Panc1 (cell line): ENCODE data around the gene CLPSL2. TPM values are rescaled to one million over a fixed set of nuclear protein-coding genes. Genes with fewer than 3 reads are reported as not detected.
A peak's percentile ranks its signal among the peaks of the same experiment; 100 is the strongest.

Experiments
- ATAC-seq: fragments of 200-7000 bp; cut with Tn5 transposase; 2 replicates; pipeline ENCODE4 v1.9.1; 2020; ENCODE audit warnings: mild to moderate bottlenecking, moderate library complexity
- BruUV-seq: library from RNA; stranded (reverse); fragments of 400-500 nt; replicated peaks from 2 replicates; lab custom pipeline; 2021; lab: Mats Ljungman, UMichigan
- CTCF ChIA-PET: fragments of 300-600 bp; sonication (Branson Sonifier 250); formaldehyde crosslinking; loops from one replicate; lab custom pipeline; 2022; ENCODE audit warnings: antibody characterized with exemption; lab: Charles Lee
- POLR2A ChIA-PET: fragments of 300-600 bp; sonication (Branson Sonifier 250); formaldehyde crosslinking; loops from one replicate; lab custom pipeline; 2022; ENCODE audit warnings: antibody characterized with exemption; lab: Charles Lee
- DNase-seq: peaks from one replicate; pipeline ENCODE4 v3.0.0-alpha.2; 2010; ENCODE audit warnings: low read depth, low spot score
- H3K27ac ChIP-seq: 2 replicates; pipeline ENCODE4 v1.5.1; 2011; ENCODE audit warnings: mild to moderate bottlenecking, low read length, inconsistent platforms
- H3K27me3 ChIP-seq: fragments of 200-500 bp; sonication (Bioruptor generic); 2 replicates; pipeline ENCODE4 v1.6.0; 2014; ENCODE audit warnings: low read length, inconsistent platforms; ENCODE audit not compliant: control insufficient read depth, insufficient read depth
- H3K36me3 ChIP-seq: fragments of 200-500 bp; sonication (Bioruptor generic); 2 replicates; pipeline ENCODE4 v1.5.1; 2014; ENCODE audit warnings: inconsistent platforms, mild to moderate bottlenecking, low read length, moderate library complexity; ENCODE audit not compliant: control insufficient read depth, insufficient read depth
- H3K4me1 ChIP-seq: 2 replicates; pipeline ENCODE4 v1.5.1; 2011; ENCODE audit warnings: inconsistent platforms, mild to moderate bottlenecking, low read length, moderate library complexity; ENCODE audit not compliant: control insufficient read depth, insufficient read depth
- H3K4me3 ChIP-seq, 2 experiments: 2 replicates each; pipeline ENCODE4 v1.5.1; 2011 to 2012; ENCODE audit warnings: low read depth in 2 of 2, low read length in 2 of 2, mild to moderate bottlenecking in 2 of 2, inconsistent platforms in 1 of 2, moderate library complexity in 1 of 2
- H3K9me3 ChIP-seq: fragments of 200-500 bp; sonication (Bioruptor generic); 2 replicates; pipeline ENCODE4 v1.5.1; 2014; ENCODE audit warnings: low read depth, mild to moderate bottlenecking, inconsistent platforms, low read length, moderate library complexity; ENCODE audit not compliant: control insufficient read depth, insufficient read depth
- CTCF ChIP-seq: fragments of 450-650 bp; IDR thresholded peaks from 2 replicates; pipeline ENCODE4 v1.5.1; 2017; ENCODE audit warnings: mild to moderate bottlenecking
- POLR2AphosphoS5 ChIP-seq: IDR thresholded peaks from 2 replicates; pipeline ENCODE4 v1.6.1; 2012; ENCODE audit warnings: mild to moderate bottlenecking, low read depth, low read length, moderate library complexity
- REST ChIP-seq, 2 experiments: IDR thresholded peaks; 2 replicates each; pipeline ENCODE4 v1.6.1; 2011 to 2012; ENCODE audit warnings: low read depth in 2 of 2, control low read depth in 1 of 2, low read length in 1 of 2, mild to moderate bottlenecking in 1 of 2, moderate library complexity in 1 of 2; ENCODE audit not compliant: insufficient read depth in 1 of 2
- SIN3A ChIP-seq: IDR thresholded peaks from 2 replicates; pipeline ENCODE4 v1.6.1; 2012; ENCODE audit warnings: low read depth, mild to moderate bottlenecking, low read length, moderate library complexity, borderline replicate concordance; ENCODE audit not compliant: insufficient read depth
- TCF7L2 ChIP-seq: IDR thresholded peaks from 2 replicates; pipeline ENCODE4 v1.6.1; 2011; ENCODE audit warnings: mild to moderate bottlenecking, low read depth, low read length, inconsistent platforms
- in situ Hi-C: cut with HindIII; loops from 2 replicates; pipeline ENCODE4 v1.10.0; 2016; ENCODE audit warnings: low sequenced_read_pairs, low pct_unique_long_range_greater_than_20kb
- intact Hi-C: fragments of 100-400 bp; cut with micrococcal nuclease; formaldehyde crosslinking; loops from one replicate; pipeline ENCODE4 v1.10.0; 2022; ENCODE audit not compliant: unreplicated experiment
- total RNA-seq: library from RNA; stranded (reverse); gene quantifications from one replicate; pipeline ENCODE4 v1.2.1, GENCODE V29; 2021; ENCODE audit not compliant: unreplicated experiment

CLPSL2 gene
- total RNA-seq, 1 experiment from 2014 or later = 0.57 TPM

GRCh38 chr6:35727935-35728682 is 48.3 kb upstream of the CLPSL2 start:
- peak overlapping the region; percentile 60 to 77 for H3K4me3 ChIP-seq
- TF ChIP-seq CTCF (no peak), POLR2AphosphoS5 (no peak), SIN3A (no peak), REST (IDR thresholded peaks at IDR 0.05; ENCODE audit: insufficient read depth in 1 of 2, low read depth in 2 of 2, low read length in 1 of 2) (no peak), TCF7L2 (no peak)
- POLR2A ChIA-PET = no interaction called here
- no peaks in the 10 kb centered on the region for H3K9me3 ChIP-seq
- CTCF ChIA-PET = interaction anchor here (0.6 kb wide), 1 partner anchor 15 kb away, joined by 7 read pairs; no protein-coding TSS in a partner anchor
- ATAC-seq (peak; percentile 36), DNase-seq (no peak)
- intact Hi-C loops (no loop called here), in situ Hi-C loops (no loop called here)
- peaks cover 45% of the 10 kb centered on the region for H3K4me1 ChIP-seq
- BruUV-seq = no TSS peak
- H3K27ac ChIP-seq = peak overlapping the region; percentile 78
- no peaks in the 10 kb centered on the region for H3K36me3 ChIP-seq
- no peaks in the 10 kb centered on the region for H3K27me3 ChIP-seq

- no TSS peak for BruUV-seq
- DNase-seq = no peak
- in situ Hi-C loops (no loop called here), intact Hi-C loops (no loop called here)
- no peaks in the 10 kb centered on the region for H3K27me3 ChIP-seq
- H3K9me3 ChIP-seq = no peaks in the 10 kb centered on the region
- H3K27ac ChIP-seq = peak overlapping the region; percentile 61; the same call in 1 of the 2 replicates
- CTCF ChIA-PET = no interaction called here
- H3K36me3 ChIP-seq = no peaks in the 10 kb centered on the region
- H3K4me1 ChIP-seq = peaks cover 45% of the 10 kb centered on the region
- peak overlapping the region in 1 of 2 experiments; percentile 77; a peak in 2 of 4 replicates for H3K4me3 ChIP-seq
- no peak for ATAC-seq
- no peak for TF ChIP-seq POLR2AphosphoS5
- TF ChIP-seq SIN3A = no peak
- TF ChIP-seq REST (IDR thresholded peaks at IDR 0.05; ENCODE audit: insufficient read depth in 1 of 2, low read depth in 2 of 2, low read length in 1 of 2) = no peak
- no peak for TF ChIP-seq CTCF
- TF ChIP-seq TCF7L2 = no peak
- POLR2A ChIA-PET = no interaction called here
These were observed 47.4 kb upstream of the CLPSL2 start for GRCh38 chr6:35728683-35729678.
